HEK293T (cell line): Measurements from ENCODE around the gene HPGD.

Source experiments
- CTCF ChIA-PET: fragments of 350-600 bp; formaldehyde crosslinking; extraction: SDS; loops from one replicate; lab custom pipeline; 2021; ENCODE audit warnings: antibody characterized with exemption, inconsistent platforms; lab: Yijun Ruan, JAX
- POLR2A ChIA-PET: fragments of 350-600 bp; formaldehyde crosslinking; extraction: SDS; loops from one replicate; lab custom pipeline; 2020; ENCODE audit warnings: antibody characterized with exemption, inconsistent platforms; lab: Yijun Ruan, JAX
- DNase-seq: peaks from one replicate; pipeline ENCODE4 v3.0.0; 2012; ENCODE audit warnings: mixed read lengths; ENCODE audit errors: extremely low spot score
- ARNT ChIP-seq: fragments of 450-650 bp; IDR thresholded peaks from 2 replicates; pipeline ENCODE4 v1.6.1; 2017; ENCODE audit warnings: mild to moderate bottlenecking
- BHLHE40 ChIP-seq: fragments of 450-650 bp; IDR thresholded peaks from 2 replicates; pipeline ENCODE4 v1.6.1; 2016; ENCODE audit warnings: mild to moderate bottlenecking, moderate library complexity, borderline replicate concordance
- CTBP1 ChIP-seq: fragments of 450-650 bp; IDR thresholded peaks from 2 replicates; pipeline ENCODE4 v1.6.1; 2016; ENCODE audit warnings: borderline replicate concordance
- ELF4 ChIP-seq: fragments of 450-650 bp; IDR thresholded peaks from 2 replicates; pipeline ENCODE4 v1.6.1; 2017; ENCODE audit warnings: antibody characterized with exemption
- FOXA1 ChIP-seq: fragments of 450-650 bp; IDR thresholded peaks from 2 replicates; pipeline ENCODE4 v1.6.1; 2016; ENCODE audit warnings: mild to moderate bottlenecking
- FOXK2 ChIP-seq: fragments of 450-650 bp; IDR thresholded peaks from 2 replicates; pipeline ENCODE4 v1.6.1; 2016; ENCODE audit warnings: mild to moderate bottlenecking
- FOXM1 ChIP-seq: fragments of 450-650 bp; IDR thresholded peaks from 2 replicates; pipeline ENCODE4 v1.6.1; 2017; ENCODE audit warnings: mild to moderate bottlenecking, borderline replicate concordance
- HDGF ChIP-seq: fragments of 450-650 bp; IDR thresholded peaks from 2 replicates; pipeline ENCODE4 v1.6.1; 2017; ENCODE audit warnings: antibody characterized with exemption, borderline replicate concordance
- L3MBTL2 ChIP-seq: fragments of 450-650 bp; conservative IDR thresholded peaks from 2 replicates; pipeline ENCODE4 v1.6.1; 2016; ENCODE audit warnings: mild to moderate bottlenecking
- LEF1 ChIP-seq: fragments of 450-650 bp; IDR thresholded peaks from 2 replicates; pipeline ENCODE4 v1.6.1; 2017; ENCODE audit warnings: mild to moderate bottlenecking, borderline replicate concordance
- NFRKB ChIP-seq: fragments of 450-650 bp; IDR thresholded peaks from 2 replicates; pipeline ENCODE4 v1.6.1; 2016; ENCODE audit warnings: mild to moderate bottlenecking, moderate library complexity
- SP1 ChIP-seq: fragments of 450-650 bp; IDR thresholded peaks from 2 replicates; pipeline ENCODE4 v1.6.1; 2017
- SUZ12 ChIP-seq: fragments of 450-650 bp; IDR thresholded peaks from 2 replicates; pipeline ENCODE4 v1.6.1; 2016; ENCODE audit warnings: mild to moderate bottlenecking
- TARDBP ChIP-seq: fragments of 450-650 bp; IDR thresholded peaks from 2 replicates; pipeline ENCODE4 v1.6.1; 2016
- ZNF384 ChIP-seq: fragments of 450-650 bp; IDR thresholded peaks from 2 replicates; pipeline ENCODE4 v1.6.1; 2016
- TF ChIP-seq, protein P1 (sequence below): fragments of 450-650 bp; IDR thresholded peaks from 2 replicates; pipeline ENCODE4 v1.6.1; 2016

HPGD gene

DNA sequence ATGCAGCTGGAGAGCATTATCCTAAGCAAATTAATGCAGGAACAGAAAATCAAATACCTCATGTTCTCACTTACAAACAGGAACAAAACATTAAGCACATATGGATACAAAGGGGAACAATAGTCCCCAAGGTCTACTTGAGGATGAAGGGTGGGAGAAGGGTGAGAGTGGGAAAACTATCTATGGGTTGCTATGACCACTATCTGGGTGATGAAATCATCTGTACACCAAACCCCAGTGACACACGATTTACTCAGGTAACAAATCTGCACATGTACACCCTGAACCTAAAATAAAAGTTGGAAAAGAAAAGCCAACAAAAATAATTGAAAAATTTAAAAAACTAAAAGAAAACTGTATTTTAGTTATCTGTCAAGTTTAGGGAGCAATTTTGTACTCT lies 5.9 kb downstream of the HPGD start:
- no peak for TF ChIP-seq FOXA1
- no peak for TF ChIP-seq SP1
- TF ChIP-seq FOXK2 = no peak
- TF ChIP-seq BHLHE40 = no peak
- TF ChIP-seq ZNF384 = no peak
- no peak for TF ChIP-seq LEF1
- TF ChIP-seq HDGF = no peak
- TF ChIP-seq TARDBP = no peak
- no peak for TF ChIP-seq ARNT
- ChIA-PET POLR2A (no interaction called here), CTCF (no interaction called here)
- DNase-seq = no peak

DNA sequence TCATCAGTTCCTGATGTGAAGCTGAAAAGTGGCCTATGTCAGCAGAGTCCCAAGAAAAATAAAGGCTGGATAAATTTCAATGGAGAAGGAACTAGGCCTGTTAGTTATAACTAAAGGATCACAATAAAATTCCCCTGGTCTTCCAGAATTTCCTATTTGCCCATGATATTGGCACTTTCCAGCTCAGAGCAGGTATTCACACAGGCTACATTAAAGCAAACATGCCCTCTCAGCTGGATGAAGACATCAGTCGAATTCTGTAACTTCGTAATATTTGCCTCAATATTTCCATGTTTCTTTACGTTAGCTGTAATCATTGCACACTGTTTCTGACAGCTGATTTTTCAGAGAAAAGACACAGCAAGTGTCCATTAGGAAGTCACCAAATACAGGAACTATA lies 9.5 kb downstream of the HPGD start:
- DNase-seq = no peak
- POLR2A ChIA-PET = no interaction called here
- TF ChIP-seq ZNF384 (no peak), CTBP1 (no peak), LEF1 (no peak), SUZ12 (no peak), FOXA1 (no peak), FOXM1 (no peak)
- CTCF ChIA-PET = no interaction called here

DNA sequence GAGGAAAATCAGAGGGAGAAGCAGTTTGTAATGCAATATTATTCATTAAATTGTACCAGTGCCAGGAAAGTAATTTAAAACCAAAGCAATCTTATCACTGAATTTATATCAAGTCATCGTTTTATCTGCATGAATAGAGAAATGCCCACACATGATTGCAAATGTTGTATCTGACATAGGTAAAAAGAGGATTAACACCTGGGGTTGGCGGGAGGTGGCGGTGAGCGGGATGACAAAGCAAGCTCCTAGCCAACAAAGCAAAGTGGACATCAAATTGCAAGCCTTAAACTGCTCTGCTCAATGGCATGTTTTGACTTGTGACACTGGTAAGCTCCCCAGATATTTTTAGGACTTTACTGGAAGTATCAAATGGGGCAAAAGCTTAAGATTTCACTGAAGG lies 16.4 kb downstream of the HPGD start:
- ChIA-PET CTCF (no interaction called here), POLR2A (no interaction called here)
- TF ChIP-seq ELF4 = no peak
- no peak for TF ChIP-seq LEF1
- TF ChIP-seq ARNT = no peak
- TF ChIP-seq, protein P1, sequence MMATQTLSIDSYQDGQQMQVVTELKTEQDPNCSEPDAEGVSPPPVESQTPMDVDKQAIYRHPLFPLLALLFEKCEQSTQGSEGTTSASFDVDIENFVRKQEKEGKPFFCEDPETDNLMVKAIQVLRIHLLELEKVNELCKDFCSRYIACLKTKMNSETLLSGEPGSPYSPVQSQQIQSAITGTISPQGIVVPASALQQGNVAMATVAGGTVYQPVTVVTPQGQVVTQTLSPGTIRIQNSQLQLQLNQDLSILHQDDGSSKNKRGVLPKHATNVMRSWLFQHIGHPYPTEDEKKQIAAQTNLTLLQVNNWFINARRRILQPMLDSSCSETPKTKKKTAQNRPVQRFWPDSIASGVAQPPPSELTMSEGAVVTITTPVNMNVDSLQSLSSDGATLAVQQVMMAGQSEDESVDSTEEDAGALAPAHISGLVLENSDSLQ = no peak
- TF ChIP-seq ZNF384 = no peak
- TF ChIP-seq FOXK2 = no peak
- TF ChIP-seq HDGF = no peak
- no peak for TF ChIP-seq SUZ12
- no peak for TF ChIP-seq NFRKB
- DNase-seq = no peak

DNA sequence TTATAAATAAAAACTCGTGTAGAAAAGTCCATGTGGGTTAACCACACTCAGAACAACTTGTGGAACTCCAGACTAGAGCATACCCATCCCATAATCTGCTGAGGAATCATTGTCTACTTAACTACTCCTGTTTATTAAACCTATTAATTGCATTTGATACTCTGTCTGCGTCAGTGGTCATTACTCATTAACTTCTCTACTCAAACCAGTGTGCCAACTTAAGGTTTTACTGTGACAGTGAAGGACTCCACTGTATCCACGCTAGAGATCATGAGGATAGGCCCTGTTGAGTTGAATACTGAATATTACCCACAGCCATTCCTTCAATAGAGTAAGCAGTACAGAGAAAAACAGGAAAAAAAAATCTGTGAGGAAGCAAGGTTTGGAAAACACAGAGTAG lies 17.3 kb downstream of the HPGD start:
- no peak for DNase-seq
- POLR2A ChIA-PET = no interaction called here
- CTCF ChIA-PET = no interaction called here
- TF ChIP-seq ZNF384 = no peak
- no peak for TF ChIP-seq TARDBP
- TF ChIP-seq, protein P1 = no peak
- no peak for TF ChIP-seq LEF1
- no peak for TF ChIP-seq ARNT
- no peak for TF ChIP-seq CTBP1
- no peak for TF ChIP-seq HDGF
- no peak for TF ChIP-seq L3MBTL2
- TF ChIP-seq FOXA1 = no peak

DNA sequence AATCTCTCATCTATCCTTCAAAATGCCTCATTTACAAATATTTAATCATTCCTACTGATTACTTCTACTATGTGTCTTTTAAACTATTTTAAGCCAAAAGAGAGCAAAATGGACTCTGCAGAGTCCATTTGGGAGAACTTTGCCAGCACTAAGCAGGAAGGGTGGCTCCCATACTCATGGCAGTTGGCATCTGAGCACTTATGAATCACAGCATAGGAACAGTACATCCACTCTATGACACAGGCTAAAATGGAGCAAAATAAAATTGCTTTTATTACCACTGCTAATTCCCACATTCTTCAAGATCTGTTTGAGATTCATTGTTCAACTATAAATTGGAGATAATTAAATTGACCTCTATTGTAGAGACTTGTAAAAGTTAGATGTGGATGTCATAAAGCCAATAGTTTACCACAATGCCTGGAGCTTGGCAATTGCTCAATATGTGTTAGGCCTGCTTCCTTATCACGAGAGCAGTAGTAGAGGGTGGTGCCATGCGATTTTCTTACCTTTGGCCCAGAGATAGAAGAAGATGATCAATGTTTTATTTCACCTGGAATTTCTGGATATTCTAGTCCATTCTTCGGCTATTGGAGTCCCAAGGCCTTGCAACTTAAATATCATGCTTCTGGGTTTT lies 19.1 kb downstream of the HPGD start:
- ChIA-PET CTCF (no interaction called here), POLR2A (no interaction called here)
- TF ChIP-seq ARNT (no peak), L3MBTL2 (no peak), BHLHE40 (no peak), FOXM1 (no peak), SUZ12 (no peak), FOXK2 (no peak)
- no peak for DNase-seq

DNA sequence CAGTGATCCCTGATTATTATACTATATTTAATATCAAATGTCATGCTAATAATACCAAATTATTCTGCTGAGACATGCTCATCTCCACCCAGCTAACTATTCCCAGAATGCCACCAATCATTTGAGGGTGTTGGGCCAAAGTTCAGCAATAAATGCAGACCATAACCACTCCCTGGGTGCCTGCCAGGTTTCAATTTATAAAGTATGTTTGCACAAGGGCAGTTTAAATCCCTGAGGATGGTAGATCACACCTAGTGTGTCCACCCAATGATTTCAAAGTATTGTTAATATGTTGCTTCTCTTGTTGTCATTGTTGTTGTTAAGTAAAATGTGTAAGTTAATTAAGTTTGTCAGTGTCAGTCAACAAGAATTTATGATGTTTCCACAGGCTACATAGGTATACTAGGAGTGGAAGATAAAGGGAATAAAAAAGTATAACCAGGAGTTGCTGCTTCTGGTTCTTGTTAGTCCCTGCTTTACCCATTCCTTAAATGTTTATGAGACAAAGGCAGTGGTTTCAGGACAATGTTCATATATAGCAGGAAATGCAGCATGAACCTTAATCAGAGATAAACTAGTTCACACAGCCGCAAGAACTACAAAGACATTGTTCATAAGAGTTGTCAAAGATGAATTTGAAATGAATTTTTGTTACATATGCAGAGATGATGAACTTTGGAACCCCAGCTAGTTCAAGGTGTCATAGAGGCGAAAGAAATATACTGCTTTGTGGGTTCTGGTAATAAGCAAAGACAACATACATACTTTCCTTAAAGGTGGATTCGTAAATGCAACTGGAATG lies 25.5 kb downstream of the HPGD start:
- TF ChIP-seq, protein P1 = peak; percentile 50; the same call in 1 of the 2 replicates
- TF ChIP-seq SP1 = no peak
- POLR2A ChIA-PET = no interaction called here
- DNase-seq = no peak
- CTCF ChIA-PET = no interaction called here

DNA sequence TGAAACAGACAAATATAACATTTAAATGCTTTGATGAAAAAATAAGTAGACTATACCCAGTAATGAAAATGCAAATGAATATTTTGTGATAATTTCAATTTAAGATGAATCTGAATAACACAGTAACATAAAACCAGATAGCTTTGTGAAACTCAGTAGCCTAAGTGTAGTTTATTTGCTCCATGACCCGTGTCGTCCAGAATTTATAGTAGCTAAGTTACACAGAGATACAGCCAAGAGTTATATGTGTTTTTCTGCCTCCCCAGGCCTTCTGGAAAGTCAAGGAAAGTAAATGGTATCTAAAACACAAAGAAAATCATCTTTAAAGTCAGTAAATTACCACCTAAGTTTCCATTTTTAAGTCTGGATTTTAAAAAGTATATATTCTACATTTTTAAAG lies 26.7 kb downstream of the HPGD start:
- TF ChIP-seq L3MBTL2 = no peak
- no peak for TF ChIP-seq CTBP1
- TF ChIP-seq ELF4 = no peak
- no peak for TF ChIP-seq LEF1
- TF ChIP-seq ZNF384 = no peak
- TF ChIP-seq FOXA1 = no peak
- no peak for TF ChIP-seq ARNT
- TF ChIP-seq BHLHE40 = no peak
- TF ChIP-seq FOXK2 = no peak
- TF ChIP-seq SP1 = no peak
- no peak for TF ChIP-seq TARDBP
- no peak for TF ChIP-seq NFRKB
- no peak for TF ChIP-seq FOXM1
- TF ChIP-seq SUZ12 = no peak
- TF ChIP-seq, protein P1 = no peak
- TF ChIP-seq HDGF = no peak
- ChIA-PET POLR2A (no interaction called here), CTCF (no interaction called here)
- no peak for DNase-seq
